Hepatocyte (in vitro differentiated cells): ENCODE results near the gene PID1.

ENCODE experiments used
- EZH2 ChIP-seq: fragments of 200-600 bp; sonication (generic); IDR thresholded peaks from 2 replicates; pipeline ENCODE4 v1.6.1; 2016; ENCODE audit warnings: antibody characterized with exemption, mild to moderate bottlenecking, borderline replicate concordance
- TF ChIP-seq, protein P1 (sequence below): fragments of 200-600 bp; sonication (generic); IDR thresholded peaks from 2 replicates; pipeline ENCODE4 v1.5.1; 2016; ENCODE audit warnings: antibody characterized with exemption, mild to moderate bottlenecking; ENCODE audit not compliant: poor library complexity

DNA sequence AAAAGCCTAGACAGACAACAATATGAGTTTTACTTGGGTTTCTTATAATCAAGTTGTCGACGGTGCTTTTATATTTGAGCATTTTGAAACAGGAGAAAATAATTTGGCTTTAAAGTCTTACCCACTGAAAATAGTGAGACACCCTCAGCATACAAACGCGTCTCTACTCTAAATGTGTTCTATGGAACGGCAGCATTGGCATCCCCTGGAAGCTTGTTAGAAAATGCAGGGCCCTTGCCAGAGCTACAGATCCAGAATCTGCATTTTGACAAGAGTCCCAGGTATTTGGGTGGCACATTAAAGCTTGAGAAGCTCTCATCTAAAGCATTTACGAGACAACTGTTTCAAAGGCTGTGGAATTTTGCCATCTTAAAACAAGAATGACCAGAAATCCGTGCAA lies 163.5 kb downstream of the PID1 start:
- TF ChIP-seq, protein P1, sequence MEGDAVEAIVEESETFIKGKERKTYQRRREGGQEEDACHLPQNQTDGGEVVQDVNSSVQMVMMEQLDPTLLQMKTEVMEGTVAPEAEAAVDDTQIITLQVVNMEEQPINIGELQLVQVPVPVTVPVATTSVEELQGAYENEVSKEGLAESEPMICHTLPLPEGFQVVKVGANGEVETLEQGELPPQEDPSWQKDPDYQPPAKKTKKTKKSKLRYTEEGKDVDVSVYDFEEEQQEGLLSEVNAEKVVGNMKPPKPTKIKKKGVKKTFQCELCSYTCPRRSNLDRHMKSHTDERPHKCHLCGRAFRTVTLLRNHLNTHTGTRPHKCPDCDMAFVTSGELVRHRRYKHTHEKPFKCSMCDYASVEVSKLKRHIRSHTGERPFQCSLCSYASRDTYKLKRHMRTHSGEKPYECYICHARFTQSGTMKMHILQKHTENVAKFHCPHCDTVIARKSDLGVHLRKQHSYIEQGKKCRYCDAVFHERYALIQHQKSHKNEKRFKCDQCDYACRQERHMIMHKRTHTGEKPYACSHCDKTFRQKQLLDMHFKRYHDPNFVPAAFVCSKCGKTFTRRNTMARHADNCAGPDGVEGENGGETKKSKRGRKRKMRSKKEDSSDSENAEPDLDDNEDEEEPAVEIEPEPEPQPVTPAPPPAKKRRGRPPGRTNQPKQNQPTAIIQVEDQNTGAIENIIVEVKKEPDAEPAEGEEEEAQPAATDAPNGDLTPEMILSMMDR, result no peak
- TF ChIP-seq EZH2, result no peak
